SH-SY5Y (cell line): Measurements from ENCODE around the gene TRIO.

Experiments used
- GATA2 ChIP-seq: IDR thresholded peaks from 2 replicates; pipeline ENCODE4 v1.6.1; 2011; ENCODE audit warnings: mild to moderate bottlenecking, low read depth, low read length
- GATA3 ChIP-seq: IDR thresholded peaks from 2 replicates; pipeline ENCODE4 v1.6.1; 2011; ENCODE audit warnings: low read depth, mild to moderate bottlenecking, low read length, moderate library complexity

DNA sequence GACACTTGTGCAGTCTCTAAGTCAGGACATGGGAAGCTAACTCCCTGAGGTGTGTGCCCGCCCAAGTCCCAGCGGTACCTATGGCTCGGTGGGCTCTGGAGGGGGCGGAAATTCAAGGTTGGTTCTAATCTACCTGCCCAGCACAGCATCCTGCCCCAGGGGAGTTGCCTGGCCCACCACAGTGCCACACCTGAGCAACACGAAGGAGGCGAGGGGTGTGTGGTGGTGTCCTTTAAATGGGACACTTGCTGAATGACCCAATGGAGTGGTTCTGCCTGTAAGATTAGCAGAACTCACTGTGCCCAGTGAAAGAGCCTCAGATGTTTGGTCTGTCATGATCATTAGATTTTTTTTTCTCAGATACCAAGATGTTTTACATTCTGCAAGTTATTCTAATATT, 367.7 kb downstream of the TRIO start:
- TF ChIP-seq GATA3: no peak
- no peak for TF ChIP-seq GATA2
